CD8-positive, alpha-beta memory T cell (primary cell): ENCODE data around the gene ID3. TPM values are rescaled to one million over a fixed set of nuclear protein-coding genes. Genes with fewer than 3 reads are reported as not detected.

Experiments
- CTCF ChIA-PET: fragments of 350-600 bp; sonication (Branson Sonifier 250); formaldehyde crosslinking; loops from one replicate; lab custom pipeline; 2021; ENCODE audit warnings: antibody characterized with exemption; lab: Charles Lee
- POLR2A ChIA-PET: fragments of 350-600 bp; sonication (Branson Sonifier 250); formaldehyde crosslinking; loops from one replicate; lab custom pipeline; 2021; ENCODE audit warnings: antibody characterized with exemption; lab: Charles Lee
- DNase-seq, 5 donors: peaks; one replicate each; pipeline versions ENCODE4 v3.0.0 to v3.0.0-alpha.2; 2020 to 2022; ENCODE audit warnings: mixed read lengths in 1 of 5
- H3K27ac ChIP-seq: one replicate; pipeline ENCODE4 v1.7.0; 2013; ENCODE audit warnings: low read depth, mild to moderate bottlenecking, low read length, moderate library complexity
- H3K27me3 ChIP-seq: 2 replicates; pipeline ENCODE4 v1.7.0; 2013; ENCODE audit warnings: low read length, mild to moderate bottlenecking; ENCODE audit not compliant: insufficient read depth, poor library complexity, severe bottlenecking
- H3K36me3 ChIP-seq: 2 replicates; pipeline ENCODE4 v1.7.0; 2013; ENCODE audit warnings: mild to moderate bottlenecking, low read length, moderate library complexity; ENCODE audit not compliant: insufficient read depth
- H3K4me1 ChIP-seq: 2 replicates; pipeline ENCODE4 v1.7.0; 2013; ENCODE audit warnings: mild to moderate bottlenecking, low read length, moderate library complexity; ENCODE audit not compliant: insufficient read depth
- H3K4me3 ChIP-seq: 2 replicates; pipeline ENCODE4 v1.7.0; 2013; ENCODE audit warnings: mild to moderate bottlenecking, low read length
- H3K9me3 ChIP-seq: 2 replicates; pipeline ENCODE4 v1.7.0; 2013; ENCODE audit warnings: mild to moderate bottlenecking, low read length
- H3K27ac Mint-ChIP-seq, 8 donors: one replicate each; pipeline ENCODE4 v1.8.0; 2020 to 2021; ENCODE audit warnings: mixed read lengths in 8 of 8, mild to moderate bottlenecking in 6 of 8, inconsistent platforms in 3 of 8, moderate library complexity in 3 of 8
- H3K27me3 Mint-ChIP-seq, 2 donors: one replicate each; pipeline ENCODE4 v1.8.0; 2020 to 2021; ENCODE audit warnings: mixed read lengths in 2 of 2, mild to moderate bottlenecking in 1 of 2, moderate library complexity in 1 of 2
- H3K36me3 Mint-ChIP-seq, 3 donors: one replicate each; pipeline ENCODE4 v1.8.0; 2020 to 2021; ENCODE audit warnings: mixed read lengths in 3 of 3, inconsistent platforms in 1 of 3, mild to moderate bottlenecking in 1 of 3
- H3K4me1 Mint-ChIP-seq, 3 donors: one replicate each; pipeline ENCODE4 v1.8.0; 2020 to 2021; ENCODE audit warnings: mixed read lengths in 3 of 3, inconsistent platforms in 1 of 3, mild to moderate bottlenecking in 1 of 3
- H3K4me3 Mint-ChIP-seq, 7 donors: one replicate each; pipeline ENCODE4 v1.8.0; 2020 to 2021; ENCODE audit warnings: mixed read lengths in 7 of 7, mild to moderate bottlenecking in 6 of 7, moderate library complexity in 4 of 7, inconsistent platforms in 2 of 7
- H3K9me3 Mint-ChIP-seq, 5 donors: one replicate each; pipeline ENCODE4 v1.8.0; 2020 to 2022; ENCODE audit warnings: mixed read lengths in 5 of 5, mild to moderate bottlenecking in 3 of 5, moderate library complexity in 2 of 5, inconsistent platforms in 1 of 5
- polyA plus RNA-seq: library from polyadenylated mRNA; unstranded; fragments of 300-500 nt; fragmentation: Illumina TruSeq; gene quantifications from one replicate; pipeline ENCODE4 v1.2.3, GENCODE V29; 2021
- total RNA-seq, 2 experiments: library from RNA; stranded (reverse); gene quantifications; one replicate each; pipeline ENCODE4 v1.2.3, GENCODE V29; 2021

The ID3 gene
- total and polyA plus RNA-seq, 3 experiments from 2014 or later, result 4.7 to 19.3 (median 18.4) TPM

DNA sequence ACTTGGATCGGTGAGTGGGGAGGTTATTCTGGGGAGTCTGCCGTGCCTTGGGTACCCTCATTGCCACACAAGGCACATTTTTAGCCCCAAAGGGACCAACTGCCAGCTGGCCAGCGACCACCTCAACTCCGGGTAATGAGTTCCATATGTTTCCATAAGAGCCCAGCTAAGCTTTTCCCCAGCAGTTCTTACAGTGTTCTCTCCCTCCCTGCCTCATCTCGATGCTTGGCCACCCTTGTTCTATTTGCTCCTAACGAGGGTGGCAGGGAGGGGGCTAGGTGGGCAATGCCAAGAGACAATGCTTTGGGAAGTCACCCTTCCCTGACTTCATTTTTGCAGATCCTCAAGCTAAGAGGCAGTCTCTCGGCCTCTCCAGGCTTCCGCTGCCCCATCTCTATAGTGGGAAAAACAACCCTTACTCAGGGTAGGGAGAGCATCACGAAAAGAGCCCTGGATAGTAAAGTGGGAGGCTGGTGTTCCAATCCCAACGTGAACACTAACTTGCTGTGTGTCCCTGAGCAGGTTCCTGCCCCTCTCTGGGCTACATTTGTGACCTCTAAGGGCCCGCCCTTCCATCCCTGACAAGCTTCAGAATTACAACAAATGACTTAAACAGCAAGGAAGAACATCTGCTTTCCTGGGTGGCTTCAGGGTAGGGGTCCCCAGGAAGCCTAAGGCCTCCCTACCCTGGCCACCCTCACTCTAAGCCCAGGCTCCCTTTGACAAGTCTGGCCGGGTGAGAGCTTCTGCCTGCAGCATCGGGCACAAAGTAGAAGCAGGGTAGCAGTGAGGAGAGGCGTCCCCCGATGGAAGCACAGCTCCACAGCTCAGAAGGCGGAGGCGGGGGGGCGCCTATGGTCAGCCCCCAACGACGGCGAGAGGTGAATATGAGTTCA lies 5.8 kb downstream of the ID3 start:
- Histone ChIP-seq H3K27me3 (no peaks in the 10 kb centered on the region), H3K9me3 (no peaks in the 10 kb centered on the region), H3K36me3 (no peaks in the 10 kb centered on the region), H3K27ac (peak overlapping the region; percentile 85), H3K4me3 (no peak overlapping the region), H3K4me1 (peaks cover 44% of the 10 kb centered on the region)
- peak in 1 of 5 donors; percentile 23 for DNase-seq
- H3K36me3 Mint-ChIP-seq, result peaks cover 0 to 1% (median 0%) of the 10 kb centered on the region in 3 donors
- H3K4me3 Mint-ChIP-seq, result peak overlapping the region; percentile 69 to 92 (median 84)
- H3K4me1 Mint-ChIP-seq, result peaks cover 40 to 52% (median 45%) of the 10 kb centered on the region in 3 donors
- H3K27me3 Mint-ChIP-seq, result peaks cover 0 to 2% of the 10 kb centered on the region in 2 donors
- H3K27ac Mint-ChIP-seq, result peak overlapping the region; percentile 43 to 97 (median 92)
- H3K9me3 Mint-ChIP-seq, result no peaks in the 10 kb centered on the region
- POLR2A ChIA-PET, result interaction anchor here (1.0 to 2.4 kb wide), 2 partner anchors 66 to 82 kb away, joined by 4 to 9 read pairs; no protein-coding TSS in a partner anchor
- CTCF ChIA-PET, result interaction anchor here (1.4 to 13.0 kb wide), 9 partner anchors 8 to 82 kb away, joined by 3 to 268 read pairs (median 8); no protein-coding TSS in a partner anchor

DNA sequence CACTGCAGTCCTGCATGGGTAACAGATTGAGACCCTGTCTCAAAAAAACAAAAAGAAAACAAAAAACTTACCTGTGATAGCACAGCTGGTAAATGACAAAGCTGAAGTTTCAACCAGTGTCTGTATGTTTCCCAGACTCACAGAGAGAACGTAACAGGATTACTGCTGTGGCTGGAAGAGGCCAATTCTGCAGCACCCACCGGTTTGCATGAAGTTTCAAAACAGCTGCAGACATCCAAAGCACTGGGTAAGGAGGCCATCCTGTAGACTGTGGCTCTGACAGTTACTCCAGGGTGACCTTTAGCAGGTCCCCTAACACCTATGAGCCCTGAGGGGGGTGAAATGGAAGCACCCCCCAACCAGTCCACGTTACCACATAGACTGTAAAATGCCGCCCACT lies 7.5 kb downstream of the ID3 start:
- ChIA-PET POLR2A (no interaction called here), CTCF (interaction anchor here (0.9 to 13.0 kb wide), 4 partner anchors 11 to 84 kb away, joined by 3 to 268 read pairs (median 13); no protein-coding TSS in a partner anchor)
- Mint-ChIP-seq H3K9me3 (no peaks in the 10 kb centered on the region), H3K27me3 (peaks cover 0 to 2% of the 10 kb centered on the region in 2 donors), H3K4me1 (peaks cover 26 to 35% (median 30%) of the 10 kb centered on the region in 3 donors), H3K4me3 (peak overlapping the region in 1 of 7 donors; percentile 64), H3K36me3 (no peaks in the 10 kb centered on the region), H3K27ac (peak overlapping the region in 1 of 8 donors; percentile 5)
- no peak for DNase-seq
- no peak overlapping the region for H3K27ac ChIP-seq
- peaks cover 36% of the 10 kb centered on the region for H3K4me1 ChIP-seq
- H3K36me3 ChIP-seq, result no peaks in the 10 kb centered on the region
- no peaks in the 10 kb centered on the region for H3K27me3 ChIP-seq
- no peaks in the 10 kb centered on the region for H3K9me3 ChIP-seq
- H3K4me3 ChIP-seq, result no peak overlapping the region

DNA sequence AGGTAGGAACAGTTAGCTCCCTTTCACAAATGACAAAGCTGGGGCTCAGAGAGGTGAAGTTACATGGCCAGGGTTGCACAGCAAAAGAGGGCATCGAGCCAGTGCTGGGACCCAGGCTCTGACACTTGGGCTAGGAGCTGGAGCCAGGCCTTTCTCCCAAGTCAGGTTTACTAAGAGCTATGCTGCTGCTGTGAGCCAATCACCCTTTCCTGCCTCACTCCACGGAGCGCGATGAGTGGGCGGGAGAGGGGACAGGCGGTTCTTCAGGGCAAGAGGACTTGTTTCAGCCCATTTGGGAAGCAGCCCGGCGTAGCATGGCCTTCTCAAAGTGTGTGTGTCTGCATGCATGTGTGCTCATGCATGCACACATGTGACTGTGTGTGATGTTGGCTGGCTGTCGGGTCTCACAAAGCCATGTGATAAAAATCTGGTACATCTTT lies 10.6 kb downstream of the ID3 start:
- CTCF ChIA-PET, result interaction anchor here (0.6 to 13.0 kb wide), 4 partner anchors 9 to 87 kb away, joined by 3 to 268 read pairs (median 6); no protein-coding TSS in a partner anchor
- H3K4me1 Mint-ChIP-seq, result peaks cover 6 to 15% (median 9%) of the 10 kb centered on the region in 3 donors
- Histone ChIP-seq H3K36me3 (no peaks in the 10 kb centered on the region), H3K9me3 (no peaks in the 10 kb centered on the region), H3K4me3 (no peak overlapping the region), H3K4me1 (peaks cover 15% of the 10 kb centered on the region), H3K27me3 (no peaks in the 10 kb centered on the region), H3K27ac (no peak overlapping the region)
- H3K27ac Mint-ChIP-seq, result peak overlapping the region in 1 of 8 donors; percentile 21
- H3K4me3 Mint-ChIP-seq, result no peak overlapping the region
- POLR2A ChIA-PET, result interaction anchor here (0.8 kb wide), 1 partner anchor 88 kb away, joined by 6 read pairs; no protein-coding TSS in a partner anchor
- H3K36me3 Mint-ChIP-seq, result no peaks in the 10 kb centered on the region
- H3K27me3 Mint-ChIP-seq, result no peaks in the 10 kb centered on the region
- DNase-seq, result no peak
- no peaks in the 10 kb centered on the region for H3K9me3 Mint-ChIP-seq

DNA sequence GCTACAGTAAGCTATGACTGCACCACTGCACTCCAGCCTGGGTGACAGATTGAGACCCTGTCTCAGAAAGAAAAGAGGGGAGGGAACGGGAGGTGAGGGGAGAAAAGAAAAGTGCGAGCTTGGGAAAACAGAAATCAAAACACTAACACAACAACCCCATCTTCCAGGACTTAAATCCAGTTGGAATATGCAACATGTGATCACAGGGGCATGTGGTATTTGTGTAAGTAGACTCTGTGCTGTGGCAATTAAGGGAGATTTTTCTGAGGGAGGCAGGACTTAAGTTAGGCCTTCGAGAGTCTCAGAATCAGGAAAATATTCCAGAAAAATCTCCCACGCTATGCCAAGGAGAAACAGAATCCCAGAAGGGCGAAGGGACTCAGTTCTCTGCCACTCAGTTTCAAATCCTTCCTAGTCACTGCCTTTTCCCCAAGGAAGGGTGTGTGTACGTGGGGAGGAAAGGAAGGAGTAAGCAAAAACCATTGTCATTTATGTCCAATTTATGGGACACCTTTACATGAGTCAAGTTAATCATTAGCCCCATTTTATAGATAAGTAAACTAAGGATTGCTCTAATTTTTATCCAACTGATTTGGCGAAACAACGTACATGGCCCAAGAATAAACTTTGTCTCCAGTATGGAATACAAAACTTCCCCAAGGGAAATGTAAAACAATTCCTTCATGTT lies 12.3 kb downstream of the ID3 start:
- Histone ChIP-seq H3K27me3 (no peaks in the 10 kb centered on the region), H3K4me1 (peaks cover 9% of the 10 kb centered on the region), H3K4me3 (no peak overlapping the region), H3K36me3 (no peaks in the 10 kb centered on the region), H3K9me3 (no peaks in the 10 kb centered on the region), H3K27ac (no peak overlapping the region)
- Mint-ChIP-seq H3K9me3 (no peaks in the 10 kb centered on the region), H3K27ac (no peak overlapping the region), H3K4me1 (peaks cover 4 to 9% (median 6%) of the 10 kb centered on the region in 3 donors), H3K27me3 (no peaks in the 10 kb centered on the region), H3K4me3 (no peak overlapping the region), H3K36me3 (no peaks in the 10 kb centered on the region)
- POLR2A ChIA-PET, result interaction anchor here (3.4 kb wide), 1 partner anchor 90 kb away, joined by 22 read pairs; no protein-coding TSS in a partner anchor
- CTCF ChIA-PET, result interaction anchor here (0.8 to 34.1 kb wide), 9 partner anchors 9 to 118 kb away, joined by 3 to 588 read pairs (median 9); partner anchors contain the start of genes ASAP3 and ID3
- no peak for DNase-seq

DNA sequence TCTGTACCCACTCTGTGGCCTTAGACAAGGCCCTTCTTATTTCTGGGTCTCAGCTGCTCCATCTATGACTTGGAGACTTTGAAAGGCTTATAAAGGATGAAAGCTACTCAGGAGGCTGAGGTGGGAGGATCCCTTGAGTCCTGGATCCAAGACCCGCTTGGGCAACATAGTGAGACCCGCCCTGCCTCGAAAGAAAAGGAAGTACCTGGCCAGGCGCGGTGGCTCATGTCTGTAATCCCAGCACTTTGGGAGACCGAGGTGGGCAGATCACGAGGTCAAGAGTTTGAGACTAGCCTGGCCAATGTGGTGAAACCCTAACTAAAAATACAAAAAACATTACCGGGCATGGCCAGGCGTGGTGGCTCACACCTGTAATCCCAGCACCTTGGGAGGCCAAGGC lies 13.4 kb downstream of the ID3 start:
- no peak overlapping the region for H3K4me3 ChIP-seq
- peaks cover 9% of the 10 kb centered on the region for H3K4me1 ChIP-seq
- H3K4me1 Mint-ChIP-seq, result peaks cover 4 to 9% (median 9%) of the 10 kb centered on the region in 3 donors
- no peaks in the 10 kb centered on the region for H3K9me3 Mint-ChIP-seq
- ChIA-PET POLR2A (interaction anchor here (1.6 to 3.4 kb wide), 2 partner anchors 9 to 91 kb away, joined by 4 to 22 read pairs; no protein-coding TSS in a partner anchor), CTCF (interaction anchor here (1.1 to 34.1 kb wide), 13 partner anchors 8 to 101 kb away, joined by 3 to 588 read pairs (median 9); partner anchors contain the start of genes ASAP3, E2F2 and ID3)
- no peaks in the 10 kb centered on the region for H3K27me3 ChIP-seq
- no peak overlapping the region for H3K4me3 Mint-ChIP-seq
- no peak for DNase-seq
- H3K27ac Mint-ChIP-seq, result no peak overlapping the region
- H3K36me3 ChIP-seq, result no peaks in the 10 kb centered on the region
- H3K27me3 Mint-ChIP-seq, result peaks cover 0 to 1% of the 10 kb centered on the region in 2 donors
- H3K27ac ChIP-seq, result no peak overlapping the region
- H3K9me3 ChIP-seq, result no peaks in the 10 kb centered on the region
- H3K36me3 Mint-ChIP-seq, result no peaks in the 10 kb centered on the region

DNA sequence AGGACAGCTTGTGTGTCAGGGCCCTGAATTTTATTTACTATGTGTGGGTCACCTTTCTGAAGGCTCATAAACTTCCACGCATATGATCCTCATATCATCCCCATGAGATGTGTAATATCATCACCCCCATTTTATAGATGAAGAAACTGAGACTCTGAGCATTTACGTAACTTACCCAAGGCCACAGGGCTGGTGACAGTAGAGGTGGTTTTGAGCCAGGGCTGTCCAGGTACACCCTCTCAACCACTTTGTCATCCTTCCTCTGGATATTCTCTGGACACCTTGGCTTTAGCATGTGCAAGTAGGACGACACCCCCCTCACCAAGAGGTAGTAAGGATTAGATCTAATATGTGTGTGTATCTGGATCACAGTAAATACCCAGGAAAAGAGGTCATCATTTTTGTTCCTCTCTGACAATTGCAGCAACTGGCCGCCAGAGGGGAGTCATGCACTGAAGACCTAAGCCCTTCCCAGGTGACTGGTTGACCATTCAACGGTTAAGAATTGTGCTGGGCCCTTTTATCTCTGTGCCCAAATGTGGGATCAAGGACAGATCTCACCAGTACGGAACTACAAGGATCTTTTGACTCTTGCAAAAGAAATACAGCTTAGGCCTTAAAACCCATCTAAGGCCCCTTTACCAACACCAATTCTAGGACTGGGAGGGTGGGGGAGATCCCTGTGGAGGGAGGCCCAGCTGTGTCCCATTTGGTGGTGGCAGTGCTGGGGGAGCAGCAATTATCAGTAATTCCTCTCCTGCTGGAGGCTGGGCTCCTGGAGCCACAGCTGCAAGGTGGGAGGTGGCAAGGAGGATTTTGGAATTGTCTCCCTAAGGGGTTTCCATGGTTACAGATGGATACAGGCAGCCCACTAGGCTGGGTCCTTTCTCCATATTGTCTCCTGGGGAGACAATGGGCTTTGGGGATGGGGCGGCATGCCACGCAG lies 14.6 kb downstream of the ID3 start:
- peaks cover 0 to 3% of the 10 kb centered on the region in 2 donors for H3K27me3 Mint-ChIP-seq
- peaks cover 0 to 1% (median 0%) of the 10 kb centered on the region in 3 donors for H3K36me3 Mint-ChIP-seq
- H3K4me3 Mint-ChIP-seq, result no peak overlapping the region
- POLR2A ChIA-PET, result interaction anchor here (0.6 to 3.4 kb wide), 5 partner anchors 10 to 92 kb away, joined by 3 to 22 read pairs (median 4); no protein-coding TSS in a partner anchor
- H3K9me3 Mint-ChIP-seq, result no peaks in the 10 kb centered on the region
- peak; percentile 49 to 79 (median 61) for DNase-seq
- Histone ChIP-seq H3K27me3 (no peaks in the 10 kb centered on the region), H3K27ac (no peak overlapping the region), H3K4me3 (no peak overlapping the region), H3K9me3 (no peaks in the 10 kb centered on the region), H3K4me1 (peaks cover 17% of the 10 kb centered on the region), H3K36me3 (no peaks in the 10 kb centered on the region)
- CTCF ChIA-PET, result interaction anchor here (0.6 to 34.1 kb wide), 27 partner anchors 9 to 103 kb away, joined by 3 to 588 read pairs (median 5); partner anchors contain the start of genes ASAP3, E2F2 and ID3
- H3K4me1 Mint-ChIP-seq, result peaks cover 10 to 16% (median 11%) of the 10 kb centered on the region in 3 donors
- peak overlapping the region in 2 of 8 donors; percentile 56 to 67 for H3K27ac Mint-ChIP-seq
